Heart right ventricle (tissue), 16 donors: ENCODE results near the gene PI4K2A. TPM values are rescaled to one million over a fixed set of nuclear protein-coding genes. Genes with fewer than 3 reads are reported as not detected.
A peak's percentile ranks its signal among the peaks of the same experiment; 100 is the strongest.

Experiments used
- ATAC-seq, 8 donors: fragments of 200-7000 bp; cut with Tn5 transposase; one replicate each; pipeline ENCODE4 v1.9.1; 2020; ENCODE audit warnings: mild to moderate bottlenecking in 8 of 8, moderate library complexity in 8 of 8, moderate number of reproducible peaks in 1 of 8
- DNase-seq, 2 donors: peaks; one replicate each; pipeline ENCODE4 v3.0.0-alpha.2; 2020
- H3K27ac ChIP-seq, 10 donors: fragments of 200-600 bp; sonication (generic) in 2 of 10; one replicate each; pipeline versions ENCODE4 v1.5.0 to v1.8.0; 2020 to 2022; ENCODE audit warnings: mild to moderate bottlenecking in 3 of 10
- H3K27me3 ChIP-seq, 7 donors: fragments of 200-600 bp; one replicate each; pipeline ENCODE4 v1.8.0; 2021 to 2022; ENCODE audit warnings: mild to moderate bottlenecking in 2 of 7
- H3K36me3 ChIP-seq, 9 donors: fragments of 200-600 bp; sonication (generic) in 1 of 9; one replicate each; pipeline versions ENCODE4 v1.5.0 to v1.8.0; 2020 to 2022; ENCODE audit warnings: mild to moderate bottlenecking in 2 of 9
- H3K4me1 ChIP-seq, 9 donors: fragments of 200-600 bp; sonication (generic) in 1 of 9; one replicate each; pipeline versions ENCODE4 v1.5.0 to v1.8.0; 2020 to 2022; ENCODE audit warnings: mild to moderate bottlenecking in 4 of 9
- H3K4me3 ChIP-seq, 10 donors: fragments of 200-600 bp; sonication (generic) in 2 of 10; one replicate each; pipeline versions ENCODE4 v1.5.0 to v1.8.0; 2020 to 2022; ENCODE audit warnings: mild to moderate bottlenecking in 7 of 10, moderate library complexity in 2 of 10
- H3K9me3 ChIP-seq, 11 donors: fragments of 200-600 bp in 10 of 11; sonication (generic) in 2 of 11; one replicate each; pipeline versions ENCODE4 v1.5.0 to v1.8.0; 2013 to 2022; ENCODE audit warnings: mild to moderate bottlenecking in 2 of 11, control low read depth in 1 of 11, moderate library complexity in 1 of 11
- CTCF ChIP-seq, 9 donors: fragments of 200-600 bp; sonication (generic) in 2 of 9; IDR thresholded peaks; one replicate each; pipeline versions ENCODE4 v1.5.0 to v1.8.0; 2021 to 2022; ENCODE audit warnings: antibody characterized with exemption in 9 of 9, mild to moderate bottlenecking in 5 of 9, moderate library complexity in 1 of 9
- WGBS, 2 donors: extraction: QIAGEN DNeasy Blood & Tissue Kit; methylation state at CpG; one replicate each; pipeline ENCODE4 v1.1.7; 2013; ENCODE audit warnings: inconsistent platforms in 1 of 2; 5-methylcytosine and 5-hydroxymethylcytosine counted together
- intact Hi-C, 10 donors: fragments of 100-400 bp; cut with DNase I; formaldehyde crosslinking; loops; one replicate each; pipeline versions ENCODE4 v1.11.1 to v1.14.2; 2022
- polyA plus RNA-seq, 2 donors: library from polyadenylated mRNA; stranded (reverse); fragments of 200-250 nt; gene quantifications; one replicate each; pipeline ENCODE4 v1.2.3, GENCODE V29; 2013
- total RNA-seq, 10 donors: library from RNA; stranded (reverse); fragmentation: NEBNext Ultra II Directional in 3 of 10; extraction: Animal tissue kit (Norgen Biotek cat#: 25700) in 3 of 10; gene quantifications; one replicate each; pipeline versions ENCODE4 v1.2.1 to v1.2.4, GENCODE V29; 2021 to 2023
- donor health status: Arrhythmogenic right ventricular cardiomyopathy.
- donor health status: ischemic (EF 13 %, LVEDD 7.1; RV severe dilation, severe dysfunction).
- donor health status: healthy with polysubstance abuse.
- donor health status: DM: no; HTN: yes; CAD: no.
- donor health status: DM: no; HTN: no; CAD: no.
- donor health status: ischemic (EF 25% LVEDD 6.9; RV normal size, moderate dysfunction).
- donor health status: ischemic (EF 25% LVEDD 5.7; RV mildly dilated, moderate dysfunction).
- donor health status: healthy.
- donor health status: DM: yes; HTN: yes; CAD: no.
- donor health status: Ischemic cardiomyopathy.
- donor health status: ischemic (EF 35%, LVEDD 5.7; RV mildly dilated, moderate dysfunction).
- donor health status: nonischemic (EF 11% LVEDD 7.7; RV severe dilation, severe dysfunction).
- donor health status: DM: yes; HTN: yes; CAD: no.
- donor health status: PGD.
- donor health status: ischemic (EF 29% LVEDD 5.4; RV normal size, mild dysfunction).
- donor health status: nonischemic (EF 23%, LVEDD 6.1; RV moderate dilation, normal function).

The PI4K2A gene
- total and polyA plus RNA-seq, 12 donors = 5.3 to 20.7 (median 14.2) TPM

- Histone ChIP-seq H3K9me3 (no peaks in the 10 kb centered on the region), H3K27ac (peak overlapping the region in 2 of 10 donors; percentile 44 to 66), H3K27me3 (no peaks in the 10 kb centered on the region), H3K36me3 (peaks cover 0 to 93% (median 42%) of the 10 kb centered on the region in 9 donors), H3K4me1 (peaks cover 0 to 21% (median 0%) of the 10 kb centered on the region in 9 donors), H3K4me3 (no peak overlapping the region)
- DNase-seq = no peak
- ATAC-seq = peak in 4 of 8 donors; percentile 25 to 43 (median 34)
- 56 to 69% methylated on average over 8 of the region's 8 CpGs for WGBS, 2 donors
- TF ChIP-seq CTCF (IDR thresholded peaks at IDR 0.05) = no peak
- intact Hi-C loops = no loop called here
These were observed 33.5 kb downstream of the PI4K2A start for GRCh38 chr10:97673736-97674525.

GRCh38 chr10:97675222-97675621, 34.8 kb downstream of the PI4K2A start:
- Histone ChIP-seq H3K4me1 (peaks cover 0 to 21% (median 0%) of the 10 kb centered on the region in 9 donors), H3K27ac (peak overlapping the region in 1 of 10 donors; percentile 66), H3K27me3 (no peaks in the 10 kb centered on the region), H3K36me3 (peaks cover 0 to 90% (median 39%) of the 10 kb centered on the region in 9 donors), H3K4me3 (no peak overlapping the region), H3K9me3 (no peaks in the 10 kb centered on the region)
- 89 to 91% methylated on average over 9 of the region's 9 CpGs for WGBS, 2 donors
- peak in 1 of 8 donors; percentile 6 for ATAC-seq
- no peak for TF ChIP-seq CTCF (IDR thresholded peaks at IDR 0.05)
- intact Hi-C loops = loop anchor here in 5 of 10 donors (5.0 kb wide), 1 partner anchor 57 kb away; no protein-coding TSS in a partner anchor
- no peak for DNase-seq

GRCh38 chr10:97676770-97677581, 36.5 kb downstream of the PI4K2A start:
- H3K4me3 ChIP-seq = no peak overlapping the region
- ATAC-seq = peak in 7 of 8 donors; percentile 61 to 78 (median 68)
- H3K36me3 ChIP-seq = peaks cover 0 to 74% (median 39%) of the 10 kb centered on the region in 9 donors
- H3K9me3 ChIP-seq = no peaks in the 10 kb centered on the region
- TF ChIP-seq CTCF (IDR thresholded peaks at IDR 0.05) = peak; percentile 80 to 94 (median 89)
- H3K27ac ChIP-seq = no peak overlapping the region
- DNase-seq = no peak
- intact Hi-C loops = loop anchor here in 9 of 10 donors (1.0 to 5.0 kb wide), 3 partner anchors 54 to 55 kb away; no protein-coding TSS in a partner anchor
- H3K27me3 ChIP-seq = no peaks in the 10 kb centered on the region
- H3K4me1 ChIP-seq = peaks cover 0 to 21% (median 0%) of the 10 kb centered on the region in 9 donors
- WGBS, 2 donors = 90% methylated on average over 2 of the region's 2 CpGs

GRCh38 chr10:97679594-97679993, 39.1 kb downstream of the PI4K2A start:
- H3K27me3 ChIP-seq = no peaks in the 10 kb centered on the region
- no peak for ATAC-seq
- no peaks in the 10 kb centered on the region for H3K9me3 ChIP-seq
- DNase-seq = no peak
- peaks cover 0 to 48% (median 27%) of the 10 kb centered on the region in 9 donors for H3K36me3 ChIP-seq
- H3K4me3 ChIP-seq = no peak overlapping the region
- TF ChIP-seq CTCF (IDR thresholded peaks at IDR 0.05) = no peak
- intact Hi-C loops = loop anchor here in 5 of 10 donors (5.0 kb wide), 1 partner anchor 53 kb away; no protein-coding TSS in a partner anchor
- WGBS, 2 donors = 92 to 95% methylated on average over 16 of the region's 16 CpGs
- no peak overlapping the region for H3K27ac ChIP-seq
- peaks cover 0 to 29% (median 12%) of the 10 kb centered on the region in 9 donors for H3K4me1 ChIP-seq
